ENCODE measurements around the gene KLF7. TPM values are rescaled to one million over a fixed set of nuclear protein-coding genes. Genes with fewer than 3 reads are reported as not detected.

KLF7 gene
- polyA plus RNA-seq, 1 donor from 2014 or later = 31.5 TPM

DNA sequence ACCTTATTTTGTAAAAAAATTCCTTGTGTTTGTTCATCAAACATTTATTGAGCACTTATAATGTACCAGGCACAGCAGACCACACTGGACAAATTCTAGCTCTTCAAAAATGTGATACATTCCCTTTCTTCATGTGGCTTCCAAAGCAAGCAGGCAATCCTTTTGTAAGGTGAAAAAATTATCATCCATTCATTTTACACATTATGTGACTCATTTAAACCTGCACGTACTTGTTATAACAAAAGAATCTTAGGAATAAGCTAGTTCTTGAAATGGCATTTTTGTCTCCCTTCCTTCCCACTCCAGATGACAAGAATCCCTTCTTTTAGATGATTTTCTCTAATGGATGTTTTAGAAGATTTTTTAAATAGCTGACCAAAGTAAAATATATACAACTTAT lies 104.6 kb downstream of the KLF7 start:
- H3K4me2 ChIP-seq (ENCODE audit: low read length) = no peak overlapping the region
- no peak overlapping the region for H2AFZ ChIP-seq (ENCODE audit: low read depth, low read length)
- H3K27ac ChIP-seq (ENCODE audit: low read length) = no peak overlapping the region
- no peaks in the 10 kb centered on the region for H4K20me1 ChIP-seq (ENCODE audit: insufficient read depth)
- no peaks in the 10 kb centered on the region for H3K36me3 ChIP-seq (ENCODE audit: insufficient read depth, low read length)
- no peaks in the 10 kb centered on the region for H3F3A ChIP-seq (ENCODE audit: insufficient read depth, low read length, poor library complexity, severe bottlenecking)
- H3K4me3 ChIP-seq (ENCODE audit: low read length) = no peak overlapping the region
- H3K27me3 ChIP-seq (ENCODE audit: insufficient read depth, low read depth, low read length) = no peaks in the 10 kb centered on the region
- H3K9me3 ChIP-seq (ENCODE audit: low read length) = no peaks in the 10 kb centered on the region
- no peaks in the 10 kb centered on the region for H3K79me2 ChIP-seq (replicated peaks; ENCODE audit: insufficient read depth, low read length)
- no peaks in the 10 kb centered on the region for H3K9me2 ChIP-seq (ENCODE audit: insufficient read depth, low read length)
- TF ChIP-seq EP300 (conservative IDR thresholded peaks at IDR 0.05; ENCODE audit: poor library complexity, severe bottlenecking) (no peak), RAD21 (conservative IDR thresholded peaks at IDR 0.05) (no peak), SMC3 (conservative IDR thresholded peaks at IDR 0.05; ENCODE audit: poor library complexity) (no peak), TAF1 (IDR thresholded peaks at IDR 0.05; ENCODE audit: low read depth) (no peak)
- TF ChIP-seq, protein P1, sequence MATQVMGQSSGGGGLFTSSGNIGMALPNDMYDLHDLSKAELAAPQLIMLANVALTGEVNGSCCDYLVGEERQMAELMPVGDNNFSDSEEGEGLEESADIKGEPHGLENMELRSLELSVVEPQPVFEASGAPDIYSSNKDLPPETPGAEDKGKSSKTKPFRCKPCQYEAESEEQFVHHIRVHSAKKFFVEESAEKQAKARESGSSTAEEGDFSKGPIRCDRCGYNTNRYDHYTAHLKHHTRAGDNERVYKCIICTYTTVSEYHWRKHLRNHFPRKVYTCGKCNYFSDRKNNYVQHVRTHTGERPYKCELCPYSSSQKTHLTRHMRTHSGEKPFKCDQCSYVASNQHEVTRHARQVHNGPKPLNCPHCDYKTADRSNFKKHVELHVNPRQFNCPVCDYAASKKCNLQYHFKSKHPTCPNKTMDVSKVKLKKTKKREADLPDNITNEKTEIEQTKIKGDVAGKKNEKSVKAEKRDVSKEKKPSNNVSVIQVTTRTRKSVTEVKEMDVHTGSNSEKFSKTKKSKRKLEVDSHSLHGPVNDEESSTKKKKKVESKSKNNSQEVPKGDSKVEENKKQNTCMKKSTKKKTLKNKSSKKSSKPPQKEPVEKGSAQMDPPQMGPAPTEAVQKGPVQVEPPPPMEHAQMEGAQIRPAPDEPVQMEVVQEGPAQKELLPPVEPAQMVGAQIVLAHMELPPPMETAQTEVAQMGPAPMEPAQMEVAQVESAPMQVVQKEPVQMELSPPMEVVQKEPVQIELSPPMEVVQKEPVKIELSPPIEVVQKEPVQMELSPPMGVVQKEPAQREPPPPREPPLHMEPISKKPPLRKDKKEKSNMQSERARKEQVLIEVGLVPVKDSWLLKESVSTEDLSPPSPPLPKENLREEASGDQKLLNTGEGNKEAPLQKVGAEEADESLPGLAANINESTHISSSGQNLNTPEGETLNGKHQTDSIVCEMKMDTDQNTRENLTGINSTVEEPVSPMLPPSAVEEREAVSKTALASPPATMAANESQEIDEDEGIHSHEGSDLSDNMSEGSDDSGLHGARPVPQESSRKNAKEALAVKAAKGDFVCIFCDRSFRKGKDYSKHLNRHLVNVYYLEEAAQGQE (IDR thresholded peaks at IDR 0.05; ENCODE audit: borderline replicate concordance) = no peak
- H3K9ac ChIP-seq (ENCODE audit: low read length) = no peak overlapping the region

DNA sequence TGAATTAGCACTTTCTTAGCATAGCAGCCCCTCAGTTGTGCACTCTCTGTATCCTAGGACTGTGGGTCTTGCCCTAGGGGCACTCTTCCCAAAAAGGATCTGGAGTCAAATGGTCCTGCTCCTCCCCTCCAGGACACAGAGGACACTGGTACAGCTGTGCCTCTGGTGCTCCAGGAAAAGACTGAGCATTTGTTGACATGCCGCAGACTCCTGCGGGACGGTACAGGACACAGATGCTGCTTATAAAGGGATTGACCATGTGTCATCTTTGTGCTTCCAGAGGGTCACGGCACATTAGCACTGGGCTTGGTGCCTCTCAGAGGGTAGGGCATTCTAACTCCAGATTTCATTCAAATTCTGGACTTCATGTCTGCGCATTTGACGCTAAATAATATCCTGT lies 110.5 kb downstream of the KLF7 start:
- no peak overlapping the region for H3K4me3 ChIP-seq (ENCODE audit: low read length)
- TF ChIP-seq EP300 (conservative IDR thresholded peaks at IDR 0.05; ENCODE audit: poor library complexity, severe bottlenecking) = no peak
- TF ChIP-seq TAF1 (IDR thresholded peaks at IDR 0.05; ENCODE audit: low read depth) = no peak
- TF ChIP-seq MXI1 (conservative IDR thresholded peaks at IDR 0.05; ENCODE audit: poor library complexity, severe bottlenecking) = no peak
- TF ChIP-seq RAD21 (conservative IDR thresholded peaks at IDR 0.05) = no peak
- TF ChIP-seq, protein P2, sequence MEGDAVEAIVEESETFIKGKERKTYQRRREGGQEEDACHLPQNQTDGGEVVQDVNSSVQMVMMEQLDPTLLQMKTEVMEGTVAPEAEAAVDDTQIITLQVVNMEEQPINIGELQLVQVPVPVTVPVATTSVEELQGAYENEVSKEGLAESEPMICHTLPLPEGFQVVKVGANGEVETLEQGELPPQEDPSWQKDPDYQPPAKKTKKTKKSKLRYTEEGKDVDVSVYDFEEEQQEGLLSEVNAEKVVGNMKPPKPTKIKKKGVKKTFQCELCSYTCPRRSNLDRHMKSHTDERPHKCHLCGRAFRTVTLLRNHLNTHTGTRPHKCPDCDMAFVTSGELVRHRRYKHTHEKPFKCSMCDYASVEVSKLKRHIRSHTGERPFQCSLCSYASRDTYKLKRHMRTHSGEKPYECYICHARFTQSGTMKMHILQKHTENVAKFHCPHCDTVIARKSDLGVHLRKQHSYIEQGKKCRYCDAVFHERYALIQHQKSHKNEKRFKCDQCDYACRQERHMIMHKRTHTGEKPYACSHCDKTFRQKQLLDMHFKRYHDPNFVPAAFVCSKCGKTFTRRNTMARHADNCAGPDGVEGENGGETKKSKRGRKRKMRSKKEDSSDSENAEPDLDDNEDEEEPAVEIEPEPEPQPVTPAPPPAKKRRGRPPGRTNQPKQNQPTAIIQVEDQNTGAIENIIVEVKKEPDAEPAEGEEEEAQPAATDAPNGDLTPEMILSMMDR (IDR thresholded peaks at IDR 0.05; ENCODE audit: poor library complexity, severe bottlenecking) = no peak
- no peak for TF ChIP-seq EZH2 (IDR thresholded peaks at IDR 0.05; ENCODE audit: borderline replicate concordance, insufficient read depth, low read length, poor library complexity, severe bottlenecking)
- no peak for TF ChIP-seq SMC3 (conservative IDR thresholded peaks at IDR 0.05; ENCODE audit: poor library complexity)
- no peaks in the 10 kb centered on the region for H4K20me1 ChIP-seq (ENCODE audit: insufficient read depth)
- no peaks in the 10 kb centered on the region for H3K79me2 ChIP-seq (replicated peaks; ENCODE audit: insufficient read depth, low read length)
- H3F3A ChIP-seq (ENCODE audit: insufficient read depth, low read length, poor library complexity, severe bottlenecking) = no peaks in the 10 kb centered on the region
- H2AFZ ChIP-seq (ENCODE audit: low read depth, low read length) = no peak overlapping the region
- H3K9ac ChIP-seq (ENCODE audit: low read length) = no peak overlapping the region
- H3K9me2 ChIP-seq (ENCODE audit: insufficient read depth, low read length) = no peaks in the 10 kb centered on the region
- H3K27me3 ChIP-seq (ENCODE audit: insufficient read depth, low read depth, low read length) = no peaks in the 10 kb centered on the region
- no peak overlapping the region for H3K27ac ChIP-seq (ENCODE audit: low read length)
- H3K4me2 ChIP-seq (ENCODE audit: low read length) = no peak overlapping the region
- H3K9me3 ChIP-seq (ENCODE audit: low read length) = no peaks in the 10 kb centered on the region
- no peaks in the 10 kb centered on the region for H3K36me3 ChIP-seq (ENCODE audit: insufficient read depth, low read length)

DNA sequence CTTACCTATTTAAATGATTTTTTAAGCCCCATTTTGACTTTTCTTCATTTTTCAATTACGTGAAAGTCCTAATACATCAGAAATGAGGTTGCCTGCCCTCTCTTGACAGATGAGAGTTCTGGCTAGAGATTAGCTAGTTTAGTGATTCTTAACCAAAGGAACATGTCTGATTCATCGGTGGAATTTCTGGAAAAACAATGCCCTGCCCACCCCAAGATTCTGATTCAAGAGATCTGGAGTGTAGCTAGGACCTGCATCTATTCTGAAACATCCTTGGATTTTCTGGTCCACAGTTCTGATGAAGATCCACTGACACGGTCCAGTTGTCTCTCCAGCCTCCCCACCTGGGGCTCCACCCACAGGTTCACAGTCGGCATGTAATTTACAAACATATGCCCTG lies 111.2 kb downstream of the KLF7 start:
- Histone ChIP-seq H3K36me3 (ENCODE audit: insufficient read depth, low read length) (no peaks in the 10 kb centered on the region), H3K79me2 (replicated peaks; ENCODE audit: insufficient read depth, low read length) (no peaks in the 10 kb centered on the region), H4K20me1 (ENCODE audit: insufficient read depth) (no peaks in the 10 kb centered on the region), H3K27ac (ENCODE audit: low read length) (no peak overlapping the region), H2AFZ (ENCODE audit: low read depth, low read length) (no peak overlapping the region), H3K9ac (ENCODE audit: low read length) (no peak overlapping the region), H3K27me3 (ENCODE audit: insufficient read depth, low read depth, low read length) (no peaks in the 10 kb centered on the region), H3F3A (ENCODE audit: insufficient read depth, low read length, poor library complexity, severe bottlenecking) (no peaks in the 10 kb centered on the region), H3K9me3 (ENCODE audit: low read length) (no peaks in the 10 kb centered on the region), H3K4me2 (ENCODE audit: low read length) (no peak overlapping the region), H3K4me3 (ENCODE audit: low read length) (no peak overlapping the region), H3K9me2 (ENCODE audit: insufficient read depth, low read length) (no peaks in the 10 kb centered on the region)
- TF ChIP-seq POLR2AphosphoS5 (IDR thresholded peaks at IDR 0.05) (no peak), TAF1 (IDR thresholded peaks at IDR 0.05; ENCODE audit: low read depth) (no peak)
